ENCODE measurements around the gene PLSCR1. TPM values are rescaled to one million over a fixed set of nuclear protein-coding genes. Genes with fewer than 3 reads are reported as not detected.
"Not testable (repeated sequence)": the region's sequence is repeated elsewhere in the genome, so short reads cannot be mapped to it uniquely, and the experiment has no call there.

The PLSCR1 gene
- polyA plus RNA-seq, 3 donors: 34.3 to 99.6 (median 91.5) TPM

GRCh38 chr3:146523531-146523930 lies 20.9 kb downstream of the PLSCR1 start:
- 54 to 75% (median 73%) methylated on average over 4 of the region's 4 CpGs for WGBS, 3 donors
- no peak overlapping the region for H3K27ac ChIP-seq (ENCODE audit: low read depth, low read length)

- WGBS, 3 donors: 81 to 88% (median 87%) methylated on average over 17 of the region's 17 CpGs
- H3K27ac ChIP-seq (ENCODE audit: low read depth, low read length): not testable (repeated sequence)
These were observed 21.9 kb downstream of the PLSCR1 start for GRCh38 chr3:146522174-146523158.

GRCh38 chr3:146521394-146521793 lies 23.0 kb downstream of the PLSCR1 start:
- 92 to 97% (median 92%) methylated on average over 1 of the region's 1 CpG for whole genome bisulfite sequencing, 3 donors
- H3K27ac ChIP-seq (ENCODE audit: low read depth, low read length): no peak overlapping the region

DNA sequence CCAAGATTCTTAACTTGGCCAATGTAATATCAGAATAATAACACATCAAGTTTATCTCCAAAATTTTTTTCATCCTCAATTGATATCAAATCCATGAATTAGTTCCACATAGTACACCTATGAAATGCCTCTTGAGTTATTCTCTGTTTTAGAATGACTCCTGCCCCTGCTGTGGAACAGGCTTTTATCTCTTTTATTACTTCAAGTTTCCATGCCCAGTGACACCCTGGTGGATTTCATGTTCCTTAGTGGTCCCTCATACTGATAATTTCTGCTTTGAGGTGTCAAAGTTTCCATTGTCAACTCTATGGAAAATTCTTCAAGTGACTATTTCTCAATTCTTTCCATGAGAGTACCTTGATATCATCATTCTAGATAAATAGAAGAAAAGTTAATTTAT lies 24.6 kb downstream of the PLSCR1 start:
- no peak overlapping the region for H3K27ac ChIP-seq (ENCODE audit: low read depth, low read length)

DNA sequence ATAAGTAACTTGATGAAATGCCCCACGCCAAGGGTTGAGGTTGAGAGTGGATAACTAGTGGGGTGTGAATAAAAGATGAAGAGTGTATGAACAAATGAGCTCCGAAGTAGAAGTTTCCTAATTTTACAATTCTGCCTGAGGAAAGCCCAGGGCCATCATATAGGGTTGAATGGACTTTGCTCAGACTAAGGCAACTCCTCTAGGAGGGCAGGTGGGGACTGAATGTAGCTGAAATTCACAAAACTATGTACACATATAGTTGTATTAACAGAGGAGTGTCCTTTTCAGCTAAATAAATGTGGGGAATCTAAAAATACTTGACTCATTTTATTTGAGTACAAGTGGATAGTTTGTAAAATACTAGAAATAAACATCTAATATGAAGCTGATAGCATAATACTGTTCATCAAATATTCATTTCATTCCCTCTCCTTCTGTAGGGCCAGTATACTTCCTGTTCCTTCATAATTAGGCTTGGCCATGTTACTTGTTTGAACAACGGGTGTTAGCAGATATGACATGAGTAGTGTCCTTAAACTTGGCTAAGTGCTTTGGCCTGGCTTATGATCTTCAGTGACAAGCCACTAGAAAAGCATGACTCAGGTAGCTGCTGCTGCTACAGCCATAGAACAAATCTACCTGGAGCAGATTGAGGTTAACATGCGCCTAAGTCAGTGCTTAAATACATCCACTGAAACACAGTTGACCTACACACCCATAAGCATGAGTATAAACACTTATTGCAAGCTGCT lies 26.5 kb downstream of the PLSCR1 start:
- H3K27ac ChIP-seq (ENCODE audit: low read depth, low read length): no peak overlapping the region
- WGBS, 3 donors: 69 to 92% (median 90%) methylated on average over 4 of the region's 4 CpGs

DNA sequence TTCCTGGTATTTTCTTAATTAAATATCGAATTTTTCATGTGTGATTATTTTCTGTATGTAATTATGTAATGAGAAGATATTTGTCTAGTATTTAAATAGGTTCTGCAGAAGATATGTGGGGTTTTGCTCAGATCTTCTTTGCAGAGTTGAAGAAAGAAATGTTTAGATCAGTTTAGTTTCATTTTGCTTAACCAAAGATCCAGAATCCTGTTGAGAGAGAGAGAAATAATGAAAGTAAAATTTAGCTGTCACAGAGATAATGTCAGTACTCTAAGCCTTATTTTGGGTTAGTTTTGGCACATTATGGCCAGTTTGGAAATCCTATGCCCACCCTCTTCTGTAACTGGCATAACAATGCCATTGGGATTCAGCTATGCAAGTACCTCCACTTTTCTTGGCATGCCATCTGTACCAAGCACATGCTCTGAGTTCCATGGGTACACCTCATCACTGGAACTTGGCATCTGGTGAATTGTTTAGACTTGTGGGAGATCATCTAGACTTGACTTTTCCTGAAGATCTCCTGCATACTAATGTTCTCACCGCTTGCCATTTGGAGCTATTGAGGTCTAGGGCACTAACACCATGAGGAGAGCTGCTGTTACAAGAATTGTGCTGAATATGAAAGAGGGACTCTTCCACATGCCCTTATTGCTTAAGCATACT lies 30.9 kb downstream of the PLSCR1 start:
- H3K27ac ChIP-seq (ENCODE audit: low read depth, low read length): no peak overlapping the region
- 87 to 91% (median 89%) methylated on average over 2 of the region's 2 CpGs for WGBS, 3 donors

DNA sequence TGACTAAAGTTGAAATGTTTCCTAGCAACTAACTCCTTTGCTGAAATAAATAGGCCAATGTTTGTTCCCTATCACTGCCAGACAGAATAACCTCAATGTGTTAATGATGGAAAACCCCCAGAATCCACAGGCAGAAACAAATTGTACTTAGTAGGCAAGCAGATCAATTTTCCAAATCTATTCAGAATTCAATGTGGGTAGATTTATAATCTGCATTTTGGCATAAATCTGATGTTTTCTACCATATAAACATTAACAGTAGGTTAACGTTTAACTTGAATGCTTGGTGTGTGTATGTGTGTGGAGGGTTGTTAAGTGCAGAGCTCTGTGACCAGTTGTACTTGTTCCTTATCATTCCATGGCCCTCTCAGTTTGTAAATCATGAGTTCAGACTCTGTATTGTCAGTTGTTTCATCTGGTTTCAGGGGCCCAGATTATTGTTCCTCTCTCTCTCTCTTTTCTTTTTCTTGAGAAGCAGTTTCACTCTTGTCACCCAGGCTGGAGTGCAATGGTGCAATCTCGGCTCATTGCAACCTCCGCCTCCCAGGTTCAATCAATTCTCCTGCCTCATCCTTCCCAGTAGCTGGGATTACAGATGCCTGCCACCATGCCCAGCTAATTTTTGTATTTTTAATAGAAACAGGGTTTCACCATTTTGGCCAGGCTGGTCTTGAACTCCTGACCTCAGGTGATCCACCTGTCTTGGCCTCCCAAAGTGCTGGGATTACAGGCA lies 32.8 kb downstream of the PLSCR1 start:
- 29 to 88% (median 77%) methylated on average over 3 of the region's 3 CpGs for WGBS, 3 donors
- H3K27ac ChIP-seq (ENCODE audit: low read depth, low read length): no peak overlapping the region

DNA sequence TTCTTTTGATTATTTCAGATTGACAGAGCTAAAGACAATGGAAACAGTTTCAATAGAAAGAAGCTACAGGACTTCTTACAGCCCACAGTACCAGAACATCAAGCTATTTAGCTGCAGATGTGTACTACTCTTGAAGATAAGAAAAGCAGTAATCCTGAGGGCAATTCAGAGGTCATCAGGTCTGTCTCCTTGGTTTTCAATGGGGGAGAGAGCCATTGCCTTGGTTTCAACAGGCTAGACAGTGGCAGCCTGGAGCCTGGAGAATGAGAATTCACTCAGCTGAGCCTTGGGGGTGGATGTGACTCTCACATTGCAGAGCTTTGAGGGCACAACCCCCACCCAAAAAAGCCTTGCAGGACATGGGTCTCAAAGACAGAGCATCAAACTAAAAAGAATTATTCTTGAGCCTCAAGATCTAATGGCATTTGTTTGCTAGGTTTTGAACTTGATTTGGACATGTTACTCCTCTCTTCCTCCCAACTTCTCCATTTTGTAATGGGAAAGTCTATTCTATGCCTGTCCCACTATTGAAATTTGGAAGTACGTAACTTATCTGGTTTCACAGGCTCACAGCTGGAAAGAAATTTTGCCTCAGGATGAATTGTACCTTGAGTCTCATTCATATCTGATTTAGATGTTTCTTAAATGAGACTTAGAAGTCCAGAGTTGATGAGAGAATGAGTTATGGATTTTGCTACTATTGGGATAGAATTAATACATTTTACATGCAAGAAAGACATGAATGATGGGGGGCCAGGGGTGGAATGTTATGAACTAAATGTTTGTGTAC lies 36.9 kb downstream of the PLSCR1 start:
- H3K27ac ChIP-seq (ENCODE audit: low read depth, low read length): no peak overlapping the region
- WGBS, 3 donors: 84 to 98% (median 94%) methylated on average over 1 of the region's 1 CpG

GRCh38 chr3:146505516-146505915 lies 38.9 kb downstream of the PLSCR1 start:
- WGBS, 3 donors: 89 to 95% (median 93%) methylated on average over 1 of the region's 1 CpG
- H3K27ac ChIP-seq (ENCODE audit: low read depth, low read length): no peak overlapping the region

GRCh38 chr3:146504498-146505197 lies 39.8 kb downstream of the PLSCR1 start:
- no peak overlapping the region for H3K27ac ChIP-seq (ENCODE audit: low read depth, low read length)

GRCh38 chr3:146503461-146504202 lies 40.8 kb downstream of the PLSCR1 start:
- no peak overlapping the region for H3K27ac ChIP-seq (ENCODE audit: low read depth, low read length)
- WGBS, 3 donors: 76 to 94% (median 87%) methylated on average over 12 of the region's 12 CpGs

More at GRCh38 chr3:146504498-146505197, 39.8 kb downstream of the PLSCR1 start:
- WGBS, 3 donors: 71 to 77% (median 74%) methylated on average over 3 of the region's 3 CpGs

GRCh38 chr3:146502887-146503460 lies 41.4 kb downstream of the PLSCR1 start:
- WGBS, 3 donors: 68 to 95% (median 80%) methylated on average over 1 of the region's 1 CpG
- H3K27ac ChIP-seq (ENCODE audit: low read depth, low read length): no peak overlapping the region

DNA sequence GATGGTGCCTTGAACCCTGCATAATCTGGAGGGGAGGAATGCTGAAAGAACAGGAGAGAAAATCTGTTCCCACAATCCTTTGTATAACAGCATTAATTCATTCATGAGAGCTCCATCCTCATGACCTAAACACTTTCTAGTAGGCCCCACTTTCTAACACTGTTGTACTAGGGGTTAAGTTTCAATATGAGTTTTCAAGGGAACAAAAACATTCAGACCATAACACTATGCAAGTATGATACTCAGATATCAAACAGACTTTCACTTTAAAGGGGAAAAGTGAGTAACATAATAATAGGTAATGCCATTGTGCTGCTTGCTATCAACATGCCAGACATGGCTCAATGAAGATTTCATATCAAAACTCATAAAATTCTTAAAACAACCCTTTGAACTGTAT lies 42.7 kb downstream of the PLSCR1 start:
- no peak overlapping the region for H3K27ac ChIP-seq (ENCODE audit: low read depth, low read length)

DNA sequence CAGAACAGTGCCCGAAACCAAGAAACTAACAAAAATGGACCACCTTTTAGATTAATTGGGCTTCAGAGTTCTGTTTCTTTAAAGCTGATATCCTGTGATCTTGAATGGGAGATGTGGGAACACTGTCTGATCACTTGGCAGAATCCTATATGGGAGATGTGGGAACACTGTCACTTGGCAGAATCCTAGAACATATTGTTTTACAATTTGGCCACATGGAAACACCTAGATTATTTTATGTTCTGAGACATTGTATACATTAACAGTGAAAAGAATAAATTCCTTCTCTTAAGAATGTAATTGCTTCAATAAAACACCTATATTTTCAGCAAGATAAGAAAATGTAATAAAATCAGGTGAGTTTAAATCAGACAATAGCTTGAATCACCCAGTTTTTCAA lies 44.7 kb downstream of the PLSCR1 start:
- H3K27ac ChIP-seq (ENCODE audit: low read depth, low read length): no peak overlapping the region
- 69 to 90% (median 80%) methylated on average over 1 of the region's 1 CpG for WGBS, 3 donors

DNA sequence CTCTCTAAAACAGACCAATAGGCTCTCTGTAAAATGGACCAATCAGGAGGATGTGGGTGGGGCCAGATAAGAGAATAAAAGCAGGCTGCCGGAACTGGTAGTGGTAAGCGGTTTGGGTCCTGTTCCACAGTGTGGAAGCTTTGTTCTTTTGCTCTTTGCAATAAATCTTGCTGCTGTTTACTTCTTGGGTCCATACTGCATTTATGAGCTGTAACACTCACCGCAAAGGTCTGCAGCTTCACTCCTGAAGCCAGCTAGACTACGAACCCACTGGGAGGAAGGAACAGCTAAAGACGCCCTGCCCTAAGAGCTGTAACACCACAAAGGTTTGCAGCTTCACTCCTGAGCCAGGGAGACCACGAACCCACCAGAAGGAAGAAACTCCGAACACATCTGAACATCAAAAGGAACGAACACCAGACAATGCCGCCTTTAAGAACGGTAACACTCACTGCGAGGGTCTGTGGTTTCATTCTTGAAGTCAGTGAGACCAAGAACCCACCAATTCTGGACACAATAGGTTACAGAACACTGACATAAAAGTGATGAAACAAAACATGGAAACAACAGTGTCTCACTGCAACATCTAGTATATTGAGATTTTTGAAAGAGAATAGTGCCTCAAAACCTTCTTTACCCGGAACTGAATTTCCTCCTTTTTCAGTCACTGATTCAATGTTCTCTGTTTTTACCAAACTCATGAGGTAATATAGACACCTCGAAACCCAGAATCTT lies 46.2 kb downstream of the PLSCR1 start:
- WGBS, 3 donors: 71 to 85% (median 74%) methylated on average over 13 of the region's 13 CpGs
- no peak overlapping the region for H3K27ac ChIP-seq (ENCODE audit: low read depth, low read length)

Measured in adipose tissue (tissue), 3 donors.